Activated naive CD4-positive, alpha-beta T cell (primary cell): ENCODE data around the gene PPAT.
"Not testable (repeated sequence)": the region's sequence is repeated elsewhere in the genome, so short reads cannot be mapped to it uniquely, and the experiment has no call there.

Experiments used
- DNase-seq, 4 experiments: peaks; one replicate each; lab custom pipeline; 2025; lab: John Stamatoyannopoulos, UW

Gene PPAT

DNA sequence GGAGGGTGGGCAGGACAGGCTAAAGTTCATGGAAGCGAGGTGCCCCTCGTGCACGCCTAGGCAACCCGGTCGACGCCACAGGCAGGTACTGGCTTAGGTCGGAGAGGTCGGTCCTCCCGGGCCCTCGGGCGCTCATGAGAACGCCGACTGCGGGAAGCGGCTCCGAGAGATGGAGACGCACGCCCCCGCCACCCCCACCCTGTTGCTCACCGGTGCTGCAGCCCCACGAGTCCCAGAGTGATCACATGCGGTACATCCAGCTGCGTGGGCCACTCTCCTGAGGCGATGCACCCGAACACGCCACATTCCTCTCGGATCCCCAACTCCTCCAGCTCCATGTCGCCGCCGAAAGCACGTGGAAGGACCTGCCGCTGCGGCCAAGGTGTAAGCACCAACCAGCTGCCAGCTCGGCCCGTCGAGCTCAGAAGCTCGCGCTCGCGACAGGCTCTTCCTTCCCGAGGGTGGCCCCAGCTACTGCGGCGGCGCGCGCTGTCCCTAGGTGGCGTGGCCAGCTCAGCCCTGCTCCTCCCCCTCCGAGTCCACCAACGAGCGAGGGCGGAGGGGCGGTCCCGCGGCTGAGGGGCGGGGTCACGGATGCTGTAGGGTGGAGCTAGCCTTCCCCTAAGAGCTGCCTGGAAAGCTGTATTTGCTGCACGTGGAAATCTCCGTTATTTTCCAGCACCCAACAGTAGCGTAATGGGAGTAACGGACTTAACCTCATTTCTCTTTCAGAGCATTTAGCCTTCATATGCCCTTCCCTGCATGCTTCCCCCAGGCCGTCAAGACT is at the start of gene PPAT:
Gene PPAT, minus strand, starts transcription at position 476 of the 787 bp plus-strand sequence. Its CDS starts 138 bp downstream, at position 338.
- DNase-seq, result peak; percentile 90 to 99 (median 98)

DNA sequence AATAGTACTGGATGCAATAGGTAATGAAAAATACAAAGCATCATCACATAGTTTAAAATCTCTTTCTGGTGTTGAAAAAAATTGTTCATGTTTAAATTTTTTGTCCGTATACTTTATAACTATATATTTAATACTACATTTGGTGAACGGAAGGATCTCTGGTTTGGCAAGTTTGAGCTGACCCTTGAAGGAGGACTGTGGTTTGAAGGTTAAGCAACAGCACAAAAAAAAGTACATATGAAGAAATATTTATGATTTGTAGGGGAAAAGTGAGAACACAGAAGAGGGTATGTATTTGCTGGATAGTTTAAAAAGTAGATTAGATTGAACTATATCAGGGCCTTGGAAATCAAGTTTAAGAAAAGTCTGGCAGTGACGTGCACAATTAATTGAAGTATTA is 45.3 kb upstream of the PPAT start:
- no peak for DNase-seq

DNA sequence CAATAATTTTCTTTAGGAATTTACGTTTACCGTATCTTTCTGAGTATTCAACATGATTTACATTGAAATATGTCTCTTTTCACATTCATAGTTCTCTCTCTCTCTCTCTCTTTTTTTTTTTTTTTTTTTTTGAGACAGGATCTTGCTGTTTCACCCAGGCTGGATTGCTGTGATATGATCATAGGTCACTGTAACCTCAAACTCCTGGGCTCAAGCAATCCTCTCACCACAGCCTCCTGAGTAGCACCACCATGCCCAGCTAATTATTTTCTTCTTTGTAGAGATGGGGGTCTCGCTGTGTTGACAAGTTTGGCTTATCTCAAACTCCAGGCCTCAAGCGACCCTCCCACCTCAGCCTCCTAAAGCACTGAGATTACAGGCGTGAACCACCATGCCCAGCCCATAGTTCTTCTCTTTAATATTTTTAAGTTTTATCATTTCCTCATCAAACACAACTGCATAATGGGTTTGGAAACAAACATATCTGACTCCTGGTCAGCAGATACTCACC is 41.8 kb upstream of the PPAT start:
- no peak for DNase-seq

DNA sequence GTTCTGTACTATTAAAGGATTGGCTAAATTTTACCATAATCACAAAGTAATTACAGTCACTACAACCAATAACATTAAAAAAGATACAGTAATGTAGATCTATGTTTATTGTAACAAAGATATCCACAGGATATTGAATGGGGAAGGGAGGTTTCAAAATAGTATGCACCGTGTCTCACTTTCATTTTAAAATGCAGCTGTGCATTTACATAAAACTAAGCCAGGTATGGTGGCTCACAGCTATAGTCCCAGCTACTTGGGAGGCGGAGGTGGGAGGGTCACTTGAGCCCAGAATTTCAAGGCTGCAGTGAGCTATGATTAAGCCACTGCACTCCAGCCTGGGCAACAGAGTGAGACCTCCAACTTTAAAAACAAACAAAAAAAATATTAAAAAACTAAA is 40.5 kb upstream of the PPAT start:
- DNase-seq, result no peak

DNA sequence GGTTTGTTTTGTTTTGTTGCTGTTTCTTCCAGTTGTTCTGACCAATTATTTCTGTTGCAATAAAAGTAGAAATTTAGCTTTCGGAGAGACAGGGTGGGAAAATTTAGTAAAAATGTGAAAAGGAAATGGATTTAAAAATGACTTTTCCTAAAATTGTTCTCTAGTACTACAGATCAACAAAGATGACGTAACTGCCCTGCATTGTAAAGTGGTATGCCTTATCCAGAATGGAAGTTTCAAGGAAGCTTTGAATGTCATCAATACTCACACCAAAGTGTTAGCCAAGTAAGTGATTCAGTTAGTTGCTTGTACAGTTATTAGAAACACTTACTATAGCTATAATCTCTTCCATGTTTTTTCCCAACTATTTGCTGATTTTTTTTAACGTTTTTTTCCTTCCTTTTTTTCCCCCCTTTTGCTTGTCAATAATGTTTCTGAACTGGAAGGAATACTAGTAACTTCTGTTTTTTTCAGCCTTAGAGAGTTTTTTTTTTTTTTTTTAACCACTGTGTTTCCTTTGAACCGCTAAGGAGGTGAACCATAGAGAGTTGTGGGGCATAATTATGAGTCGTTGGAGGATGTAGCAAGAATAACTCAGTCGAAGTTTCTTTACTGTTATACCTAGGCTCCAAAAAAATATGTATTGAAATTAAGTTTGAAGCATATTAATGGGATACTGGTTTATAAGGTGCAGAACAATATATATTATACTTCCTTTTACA is 34.2 kb upstream of the PPAT start:
- DNase-seq, result no peak

DNA sequence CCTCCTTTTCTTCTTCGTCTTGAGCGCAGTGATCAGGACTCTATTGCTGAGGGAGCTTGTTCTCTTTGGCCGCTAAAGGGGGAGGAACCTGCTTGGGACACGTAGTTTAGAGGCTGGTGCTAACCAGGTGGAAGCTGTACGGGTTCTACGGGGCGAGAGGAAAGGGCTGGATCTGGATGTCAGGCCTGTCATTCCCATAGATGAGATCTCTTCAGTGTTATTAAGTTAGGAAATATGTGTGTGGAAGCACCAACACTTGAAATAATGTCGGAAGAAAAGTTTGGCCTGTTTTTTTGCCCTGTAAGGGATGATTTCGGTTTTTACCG is 32.6 kb upstream of the PPAT start:
- DNase-seq, result no peak

DNA sequence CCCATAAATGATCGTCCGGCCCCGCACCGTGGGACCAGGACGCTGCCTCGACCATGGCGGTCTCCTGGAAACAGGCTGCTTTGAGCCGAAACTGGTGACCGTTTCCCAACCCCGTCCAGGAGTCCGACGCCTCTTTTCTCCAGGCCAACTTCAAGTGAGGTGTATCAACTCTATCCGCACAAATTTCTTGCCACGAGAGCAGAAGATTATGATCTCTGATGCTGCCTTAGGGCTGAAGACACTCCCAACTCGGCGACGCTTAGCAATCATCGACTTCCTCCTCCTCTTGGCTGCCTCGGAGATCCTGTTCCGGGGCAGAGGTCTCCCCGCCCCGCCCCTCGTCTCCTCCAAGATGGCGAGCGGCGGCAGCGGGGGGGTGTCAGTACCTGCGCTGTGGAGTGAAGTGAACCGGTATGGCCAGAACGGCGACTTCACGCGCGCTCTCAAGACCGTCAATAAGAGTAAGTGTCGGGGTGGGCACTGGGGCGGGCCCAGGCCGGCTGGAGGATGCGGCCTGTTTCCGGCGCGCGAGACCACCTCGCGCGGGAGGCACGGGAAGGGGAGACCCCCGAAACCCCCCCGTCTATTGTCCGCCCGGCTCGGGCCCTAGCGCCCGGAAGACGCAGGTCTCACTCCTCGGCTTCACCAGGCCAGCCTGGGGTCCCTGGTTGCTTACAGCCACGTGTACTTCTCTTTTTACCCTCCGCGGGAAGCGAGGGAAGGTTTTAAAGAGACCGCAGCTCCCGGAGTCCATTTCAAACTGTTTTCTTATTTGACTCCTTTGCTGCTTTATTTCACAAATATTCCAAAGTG is 32.1 kb upstream of the PPAT start, which contains the start of gene SRP72:
Gene SRP72, plus strand, starts transcription at position 334 of the 813 bp plus-strand sequence. Its CDS starts 19 bp downstream, at position 353.
- peak; percentile 56 to 87 (median 72) for DNase-seq

DNA sequence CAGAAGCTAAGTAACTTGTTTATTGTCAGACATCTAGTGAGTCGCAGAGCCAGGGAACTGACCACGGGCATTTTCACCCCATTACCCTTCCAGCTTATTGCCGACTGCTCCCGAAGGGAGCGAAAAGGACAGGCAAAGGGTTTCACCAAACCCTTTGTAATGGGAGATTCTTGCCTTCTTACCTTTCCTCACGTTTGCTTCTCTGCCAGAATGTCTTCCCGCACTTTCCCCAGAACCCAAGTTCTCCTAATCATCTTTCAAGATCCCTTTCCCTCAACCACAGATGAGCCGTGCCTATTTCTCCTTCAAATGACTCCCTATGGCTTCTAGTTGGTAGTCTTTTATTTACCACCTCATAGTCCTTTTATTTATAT is 31.5 kb upstream of the PPAT start:
- no peak for DNase-seq

DNA sequence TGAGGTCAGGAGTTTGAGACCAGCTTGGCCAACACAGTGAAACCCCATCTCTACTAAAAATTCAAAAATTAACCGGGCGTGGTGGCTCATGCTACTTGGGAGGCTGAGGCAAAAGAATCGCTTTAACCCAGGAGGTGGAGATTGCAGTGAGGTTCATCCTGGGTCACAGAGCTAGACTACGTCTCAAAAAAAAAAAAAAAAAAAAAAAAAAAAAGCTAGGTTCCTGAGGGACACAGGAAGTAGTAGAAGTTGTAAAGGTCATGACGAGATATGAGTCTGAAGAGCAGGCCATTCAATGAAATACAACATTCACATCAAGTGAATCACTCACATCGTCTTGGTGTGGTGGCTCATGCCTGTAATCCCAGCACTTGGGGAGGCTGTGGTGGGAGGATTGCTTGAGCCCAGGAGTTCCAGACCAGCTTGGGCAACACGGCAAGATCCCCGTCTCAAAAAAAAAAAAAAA is 30.9 kb upstream of the PPAT start:
- DNase-seq, result not testable (repeated sequence)

DNA sequence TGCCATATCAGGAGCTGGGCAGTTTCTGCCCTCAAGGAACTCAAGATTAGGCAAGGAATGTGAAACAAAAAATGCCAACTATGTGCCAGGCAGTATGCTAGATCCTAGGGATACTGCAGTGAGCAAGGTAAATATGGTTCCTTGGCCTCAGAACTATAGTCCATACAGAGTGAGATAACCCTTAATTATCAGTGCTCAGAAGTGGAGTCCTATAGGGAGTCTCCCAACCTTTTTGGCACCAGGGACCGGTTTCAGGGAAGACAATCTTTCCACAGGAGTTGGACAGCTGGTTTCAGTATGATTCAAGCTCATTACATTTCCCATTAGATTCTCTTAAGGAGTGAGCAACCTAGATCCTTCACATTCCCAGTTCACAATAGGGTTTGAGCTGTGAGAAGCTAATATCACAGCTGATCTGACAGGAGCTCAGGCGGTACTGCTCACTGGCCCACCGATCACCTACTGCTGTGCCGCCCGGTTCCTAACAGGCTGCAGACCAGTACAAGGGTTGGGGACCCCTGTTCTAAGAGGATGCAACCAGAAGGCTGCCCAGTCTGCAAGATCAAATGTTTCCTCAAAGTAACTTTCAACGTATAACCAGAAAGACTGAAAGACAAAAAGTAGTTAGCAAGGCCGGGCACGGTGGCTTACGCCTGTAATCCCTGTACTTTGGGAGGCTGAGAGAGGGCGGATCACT is 30.3 kb upstream of the PPAT start:
- no peak for DNase-seq

DNA sequence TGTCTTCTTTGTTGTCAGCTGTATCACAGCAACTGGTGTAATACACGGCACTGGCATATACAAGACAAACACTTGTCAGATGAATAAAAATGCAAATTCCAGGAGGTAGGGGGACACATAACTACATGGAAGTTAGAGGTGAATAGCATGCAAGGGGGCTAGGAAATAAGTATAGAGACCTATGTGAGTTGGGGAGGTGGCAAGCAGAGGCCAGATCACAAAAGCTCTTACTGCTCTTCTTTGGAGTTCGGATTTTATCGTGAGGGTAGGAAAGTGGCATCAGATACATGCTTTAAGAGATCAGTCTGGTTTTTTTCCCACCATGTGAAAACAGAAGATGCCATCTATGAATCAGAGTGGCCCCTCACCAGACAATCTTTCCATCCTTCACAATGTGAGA is 29.2 kb upstream of the PPAT start:
- no peak for DNase-seq

DNA sequence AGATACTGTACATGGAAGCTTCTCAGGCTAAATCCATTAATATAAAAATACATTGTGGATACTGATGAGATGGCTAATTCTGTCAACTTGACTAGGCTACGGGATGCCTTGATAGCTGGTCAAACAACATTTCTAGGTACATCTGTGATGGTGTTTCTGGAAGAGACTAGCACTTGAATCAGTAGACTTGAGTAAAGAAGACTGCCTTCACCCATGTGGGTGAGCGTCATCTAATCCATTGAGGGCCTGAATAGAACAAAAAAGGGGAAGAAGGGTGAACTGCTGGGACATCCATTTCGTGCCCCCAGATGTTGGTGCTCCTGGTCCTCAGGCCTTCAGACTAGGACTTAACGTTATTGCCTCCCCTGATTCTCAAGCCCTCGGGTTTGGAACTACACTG is 28.3 kb upstream of the PPAT start:
- DNase-seq, result no peak

DNA sequence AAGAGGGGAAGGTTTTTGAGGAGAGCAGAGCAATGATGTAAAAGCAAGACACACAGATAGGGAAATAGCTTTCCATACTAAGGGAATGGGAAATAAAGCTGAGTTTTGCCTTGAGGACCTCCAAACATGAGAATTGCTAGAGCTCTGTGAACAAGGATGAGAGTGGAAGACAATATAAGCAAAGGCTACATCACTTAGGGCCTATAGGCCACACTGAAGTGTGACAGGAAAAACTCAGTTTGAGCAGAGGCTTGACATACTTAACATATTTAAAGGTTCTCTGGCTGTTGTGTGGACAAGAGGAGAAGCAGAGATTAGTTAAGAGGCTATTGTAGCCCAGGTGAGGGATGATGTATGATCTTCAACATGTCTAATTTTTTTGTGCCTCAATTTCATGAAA is 26.7 kb upstream of the PPAT start:
- no peak for DNase-seq

DNA sequence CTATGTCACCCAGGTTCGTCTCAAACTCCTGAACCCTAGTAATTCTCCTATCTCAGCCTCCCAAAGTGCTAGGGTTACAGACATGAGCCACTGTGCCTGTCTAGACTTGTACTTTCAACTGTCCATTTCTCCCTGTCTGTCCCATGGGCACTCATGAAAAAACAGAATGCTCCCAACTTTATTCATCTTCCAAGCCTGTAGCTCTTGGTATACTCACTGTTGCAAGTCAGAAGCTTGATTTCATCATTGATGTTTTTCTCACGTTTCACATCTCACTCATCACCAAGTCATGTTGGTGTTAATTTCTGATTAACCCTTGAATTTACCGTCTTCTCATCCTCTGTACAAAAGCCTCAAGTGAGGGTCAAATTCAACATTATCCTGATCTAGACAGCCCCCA is 24.7 kb upstream of the PPAT start:
- no peak for DNase-seq

DNA sequence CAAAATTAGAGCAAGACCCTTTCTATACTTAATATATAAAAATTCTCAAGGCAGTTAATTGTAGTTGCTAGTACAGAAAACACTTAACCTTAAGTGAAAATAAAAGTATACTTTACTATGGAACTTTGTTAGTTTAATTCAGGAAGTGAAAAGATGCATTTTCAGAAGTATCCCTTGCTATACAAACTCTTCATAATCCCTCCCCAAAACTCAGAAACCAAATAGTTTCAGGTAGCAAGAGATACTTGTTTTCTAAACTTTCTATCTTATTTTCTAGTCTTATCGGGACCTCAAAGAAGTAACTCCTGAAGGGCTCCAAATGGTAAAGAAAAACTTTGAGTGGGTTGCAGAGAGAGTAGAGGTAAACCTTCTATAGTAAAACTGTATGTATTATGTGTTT is 14.9 kb upstream of the PPAT start:
- DNase-seq, result no peak

DNA sequence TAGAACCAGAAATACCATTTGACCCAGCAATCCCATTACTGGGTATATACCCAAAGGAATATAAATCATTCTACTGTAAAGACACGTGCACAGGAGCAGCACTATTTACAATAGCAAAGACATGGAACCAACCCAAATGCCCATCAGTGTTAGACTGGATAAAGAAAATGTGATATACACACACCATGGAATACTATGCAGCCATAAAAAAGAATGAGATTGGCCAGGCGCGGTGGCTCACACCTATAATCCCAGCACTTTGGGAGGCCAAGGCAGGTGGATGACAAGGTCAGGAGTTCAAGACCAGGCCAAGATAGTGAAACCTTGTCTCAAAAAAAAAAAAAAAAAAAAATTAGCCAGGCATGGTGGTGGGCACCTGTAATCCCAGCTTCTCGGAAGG is 14.1 kb upstream of the PPAT start:
- not testable (repeated sequence) for DNase-seq

DNA sequence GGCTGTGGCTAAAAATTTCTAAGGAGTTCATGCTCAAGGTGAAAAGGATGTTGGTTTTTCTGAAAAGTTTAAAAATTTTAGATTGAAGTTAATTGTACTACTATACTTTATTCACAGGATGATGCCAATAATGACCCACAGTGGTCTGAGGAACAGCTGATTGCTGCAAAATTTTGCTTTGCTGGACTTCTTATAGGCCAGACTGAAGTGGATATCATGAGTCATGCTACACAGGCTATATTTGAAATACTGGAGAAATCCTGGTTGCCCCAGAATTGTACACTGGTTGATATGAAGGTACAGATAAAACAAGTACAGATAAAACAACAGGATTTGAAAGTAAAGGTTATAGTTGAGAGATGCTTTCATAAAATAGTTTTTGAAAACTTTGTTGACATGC is 12.9 kb upstream of the PPAT start:
- no peak for DNase-seq

DNA sequence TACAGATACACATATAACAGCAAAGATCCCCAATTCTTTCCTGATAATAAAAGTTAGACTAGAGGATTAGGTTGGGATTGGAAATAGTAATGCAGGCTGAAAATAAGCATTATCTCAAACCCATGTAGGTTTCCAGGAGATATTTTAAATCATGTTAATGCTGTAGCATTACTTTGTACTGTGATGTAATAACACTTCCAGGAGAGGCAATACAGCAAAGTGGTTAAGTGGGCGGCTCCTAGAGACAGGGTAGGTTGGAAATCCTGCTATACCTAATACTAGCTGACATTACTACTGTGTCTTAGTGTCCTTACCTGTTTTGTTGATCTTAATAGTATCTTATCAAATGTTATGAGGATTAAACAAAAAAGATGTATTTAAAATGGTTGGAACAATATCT is 10.3 kb upstream of the PPAT start:
- no peak for DNase-seq

DNA sequence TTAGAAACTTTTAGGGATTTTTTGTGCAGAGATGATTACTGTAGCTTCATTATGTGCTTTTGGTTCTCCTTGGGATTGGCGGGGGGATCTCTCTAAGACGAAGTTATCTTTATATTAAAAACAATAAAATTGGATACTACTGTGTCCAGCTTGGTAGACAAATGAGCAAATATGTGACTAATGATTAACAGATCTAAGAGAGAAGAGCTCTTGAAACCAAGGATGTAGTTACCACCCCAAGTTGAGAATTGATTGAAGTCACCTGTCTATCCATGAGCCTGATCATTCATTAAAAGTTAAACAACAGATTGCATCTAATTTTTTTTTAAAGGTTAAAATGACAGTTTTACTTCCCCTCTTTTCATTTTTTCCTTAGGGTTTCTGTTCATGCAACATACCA is 9.3 kb upstream of the PPAT start:
- no peak for DNase-seq

DNA sequence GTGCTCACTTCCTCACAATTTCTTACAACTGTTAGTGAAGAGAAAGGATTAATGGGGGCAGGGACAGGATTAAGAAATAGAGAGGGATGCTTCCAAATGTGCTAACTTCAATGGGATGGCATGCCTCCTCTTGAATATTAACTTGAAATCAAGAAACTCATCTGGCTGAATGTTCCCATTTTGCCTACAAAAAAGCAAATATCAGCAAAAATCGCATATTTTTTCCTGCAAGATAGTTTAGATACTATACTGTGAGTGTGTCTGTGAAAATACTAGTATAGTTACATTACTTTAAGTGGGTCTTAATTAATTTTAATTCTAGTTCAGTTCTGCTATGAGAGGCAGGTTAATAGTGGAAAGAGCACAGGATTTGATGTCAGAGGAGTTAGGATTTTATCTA is 5.6 kb upstream of the PPAT start:
- no peak for DNase-seq

DNA sequence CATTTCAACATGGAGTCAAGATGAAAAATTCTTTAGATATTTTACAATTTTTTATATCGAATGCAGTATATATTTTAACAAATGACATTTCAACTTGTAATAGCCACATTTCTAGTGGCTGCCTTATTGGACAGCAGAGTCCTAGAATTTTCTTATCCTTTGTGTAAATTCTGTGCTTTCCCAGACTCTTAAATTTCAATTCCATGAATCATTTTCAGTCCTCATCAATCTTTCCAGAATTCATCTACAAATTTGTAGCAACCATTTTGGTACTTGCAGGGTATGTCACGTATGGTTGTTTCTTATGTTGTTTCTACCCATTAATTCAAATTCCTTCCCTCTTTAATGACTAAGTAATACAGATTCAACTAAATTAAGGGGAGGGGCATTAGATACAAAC is 3.4 kb upstream of the PPAT start:
- DNase-seq, result no peak

DNA sequence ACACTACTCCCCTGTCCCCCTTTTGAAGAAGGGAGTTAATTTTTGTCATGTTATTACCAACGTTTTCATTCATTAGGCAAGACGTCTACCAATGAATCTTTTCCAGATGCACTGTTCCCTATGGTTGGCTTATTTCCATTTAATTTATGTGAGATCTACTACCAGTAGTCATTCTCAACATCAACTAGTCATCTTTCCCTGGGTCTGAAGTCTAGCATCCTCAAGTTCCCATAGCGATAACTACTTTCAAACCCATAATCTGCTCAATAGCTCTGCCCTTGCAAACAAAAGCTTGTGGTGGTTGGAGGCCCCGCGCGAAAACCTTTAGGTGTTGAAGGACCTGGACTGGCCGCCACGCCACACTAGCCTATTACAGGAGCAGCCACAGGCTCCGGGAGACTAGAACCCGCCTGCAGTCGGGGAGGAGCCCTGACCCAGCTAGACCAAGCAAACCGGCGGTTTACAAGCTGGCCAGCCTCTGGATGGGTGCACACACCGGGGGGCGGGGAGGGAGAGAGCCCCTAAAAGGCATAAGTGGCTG is 746 bp downstream of the PPAT start:
- peak in 1 of 4 experiments; percentile 22 for DNase-seq
